T-helper 1 cell treated with Interleukin-12 subunit alpha and Interleukin-12 subunit beta and Interleukin-4 antibody, amounts not matched to agents 30 μg/mL and 1 μg/mL, for 36 hours (primary cell): ENCODE results near the gene ZYG11B.

Source experiments
- H3K27ac Mint-ChIP-seq: one replicate; pipeline ENCODE4 v1.8.0; 2021; ENCODE audit warnings: mild to moderate bottlenecking, mixed read lengths
- H3K27me3 Mint-ChIP-seq: one replicate; pipeline ENCODE4 v1.8.0; 2021; ENCODE audit warnings: low read depth, mixed read lengths
- H3K36me3 Mint-ChIP-seq: one replicate; pipeline ENCODE4 v1.8.0; 2021; ENCODE audit warnings: low read depth, mixed read lengths
- H3K4me1 Mint-ChIP-seq: one replicate; pipeline ENCODE4 v1.8.0; 2021; ENCODE audit warnings: low read depth, mixed read lengths
- H3K4me3 Mint-ChIP-seq: one replicate; pipeline ENCODE4 v1.8.0; 2021; ENCODE audit warnings: mild to moderate bottlenecking, moderate library complexity, mixed read lengths
- H3K9me3 Mint-ChIP-seq: one replicate; pipeline ENCODE4 v1.8.0; 2021; ENCODE audit warnings: mixed read lengths

ZYG11B gene

DNA sequence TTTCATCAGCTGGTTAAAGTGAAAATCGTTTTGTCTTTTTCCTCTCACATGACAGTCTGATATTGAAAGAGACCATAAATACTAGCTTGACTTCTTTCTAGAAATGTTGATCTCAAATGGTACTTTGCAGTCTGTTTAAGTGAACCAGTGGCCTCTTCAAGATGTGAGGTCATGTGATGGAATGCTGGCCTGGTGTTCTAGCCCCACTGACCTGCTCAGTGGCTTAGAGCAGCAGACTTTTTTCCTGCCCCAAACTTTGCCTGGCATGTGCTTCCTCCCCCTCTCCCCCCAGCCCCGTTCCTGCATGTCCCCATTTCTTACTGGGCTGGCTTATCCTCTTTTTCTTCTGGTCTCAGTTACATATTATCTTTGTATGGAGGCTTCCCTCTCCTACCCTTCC, 150.6 kb downstream of the ZYG11B start:
- no peak overlapping the region for H3K27ac Mint-ChIP-seq
- no peaks in the 10 kb centered on the region for H3K9me3 Mint-ChIP-seq
- no peaks in the 10 kb centered on the region for H3K27me3 Mint-ChIP-seq
- no peak overlapping the region for H3K4me3 Mint-ChIP-seq
- H3K36me3 Mint-ChIP-seq = no peaks in the 10 kb centered on the region
- H3K4me1 Mint-ChIP-seq = no peaks in the 10 kb centered on the region
